Activated T-helper 2 cell treated with anti-CD3 and anti-CD28 coated beads, Interferon-gamma antibody, Interleukin-2, Interleukin-4, amounts not matched to agents 10 μg/mL and 5 μg/mL and 100 μg/mL, durations not matched to agents 14 hours and 24 hours and 36 hours (primary cell): ENCODE data around the gene SSMEM1. TPM values are rescaled to one million over a fixed set of nuclear protein-coding genes. Genes with fewer than 3 reads are reported as not detected.

Experiments
- DNase-seq: peaks from one replicate; pipeline ENCODE4 v3.0.0; 2021; ENCODE audit warnings: low spot score
- H3K27ac Mint-ChIP-seq: one replicate; pipeline ENCODE4 v1.8.0; 2021; ENCODE audit warnings: mixed read lengths
- H3K27me3 Mint-ChIP-seq: one replicate; pipeline ENCODE4 v1.8.0; 2021; ENCODE audit warnings: low read depth, mixed read lengths
- H3K36me3 Mint-ChIP-seq: one replicate; pipeline ENCODE4 v1.8.0; 2021; ENCODE audit warnings: low read depth, mixed read lengths
- H3K4me1 Mint-ChIP-seq: one replicate; pipeline ENCODE4 v1.8.0; 2021; ENCODE audit warnings: low read depth, mixed read lengths
- H3K4me3 Mint-ChIP-seq: one replicate; pipeline ENCODE4 v1.8.0; 2021; ENCODE audit warnings: low read depth, mild to moderate bottlenecking, moderate library complexity, mixed read lengths
- H3K9me3 Mint-ChIP-seq: one replicate; pipeline ENCODE4 v1.8.0; 2021; ENCODE audit warnings: mixed read lengths
- intact Hi-C: fragments of 100-400 bp; cut with micrococcal nuclease; formaldehyde crosslinking; loops from one replicate; pipeline ENCODE4 v1.15.1; 2023
- total RNA-seq: library from RNA; stranded (reverse); gene quantifications from 2 replicates; pipeline ENCODE4 v1.2.3, GENCODE V29; 2022

The SSMEM1 gene
- total RNA-seq, 1 donor from 2014 or later: not detected

- Mint-ChIP-seq H3K27ac (no peak overlapping the region), H3K36me3 (peaks cover 64% of the 10 kb centered on the region), H3K27me3 (no peaks in the 10 kb centered on the region), H3K4me1 (peaks cover 2% of the 10 kb centered on the region), H3K9me3 (no peaks in the 10 kb centered on the region), H3K4me3 (no peak overlapping the region)
- no peak for DNase-seq
- intact Hi-C loops: no loop called here
These were observed 15.9 kb upstream of the SSMEM1 start for GRCh38 chr7:130191791-130192190.

GRCh38 chr7:130195396-130195795 is 12.3 kb upstream of the SSMEM1 start:
- intact Hi-C loops: no loop called here
- peaks cover 65% of the 10 kb centered on the region for H3K36me3 Mint-ChIP-seq
- H3K27ac Mint-ChIP-seq: no peak overlapping the region
- no peaks in the 10 kb centered on the region for H3K9me3 Mint-ChIP-seq
- no peak overlapping the region for H3K4me3 Mint-ChIP-seq
- no peaks in the 10 kb centered on the region for H3K27me3 Mint-ChIP-seq
- no peak for DNase-seq
- peaks cover 4% of the 10 kb centered on the region for H3K4me1 Mint-ChIP-seq

- Mint-ChIP-seq H3K36me3 (peaks cover 65% of the 10 kb centered on the region), H3K27me3 (no peaks in the 10 kb centered on the region), H3K4me1 (peaks cover 5% of the 10 kb centered on the region), H3K9me3 (no peaks in the 10 kb centered on the region), H3K4me3 (no peak overlapping the region), H3K27ac (no peak overlapping the region)
- intact Hi-C loops: no loop called here
- no peak for DNase-seq
These were observed 11.2 kb upstream of the SSMEM1 start for GRCh38 chr7:130196476-130196875.

DNA sequence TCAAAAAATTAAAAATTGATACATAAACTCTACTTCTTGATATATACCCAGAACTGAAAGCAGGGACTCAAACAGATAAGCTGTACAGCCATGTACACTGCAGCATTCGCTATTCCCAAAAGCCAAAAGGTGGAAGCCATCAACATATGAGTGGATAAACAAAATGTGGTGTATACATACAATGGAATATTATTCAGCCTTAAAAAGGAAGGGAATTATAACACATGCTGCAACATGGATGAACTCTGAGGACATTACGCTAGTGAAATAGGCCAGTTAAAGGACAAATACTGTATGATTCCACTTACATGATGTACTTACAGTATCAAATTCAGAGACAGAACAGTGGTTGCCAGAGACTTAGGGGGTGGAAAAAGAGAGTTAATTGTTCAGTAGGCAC is 10.6 kb upstream of the SSMEM1 start:
- H3K4me1 Mint-ChIP-seq: peaks cover 8% of the 10 kb centered on the region
- H3K27me3 Mint-ChIP-seq: no peaks in the 10 kb centered on the region
- no peak for DNase-seq
- H3K36me3 Mint-ChIP-seq: peaks cover 63% of the 10 kb centered on the region
- intact Hi-C loops: no loop called here
- no peak overlapping the region for H3K27ac Mint-ChIP-seq
- H3K4me3 Mint-ChIP-seq: no peak overlapping the region
- H3K9me3 Mint-ChIP-seq: no peaks in the 10 kb centered on the region

- H3K27me3 Mint-ChIP-seq: no peaks in the 10 kb centered on the region
- no peak overlapping the region for H3K27ac Mint-ChIP-seq
These were observed 5.9 kb upstream of the SSMEM1 start for GRCh38 chr7:130201796-130202195.

DNA sequence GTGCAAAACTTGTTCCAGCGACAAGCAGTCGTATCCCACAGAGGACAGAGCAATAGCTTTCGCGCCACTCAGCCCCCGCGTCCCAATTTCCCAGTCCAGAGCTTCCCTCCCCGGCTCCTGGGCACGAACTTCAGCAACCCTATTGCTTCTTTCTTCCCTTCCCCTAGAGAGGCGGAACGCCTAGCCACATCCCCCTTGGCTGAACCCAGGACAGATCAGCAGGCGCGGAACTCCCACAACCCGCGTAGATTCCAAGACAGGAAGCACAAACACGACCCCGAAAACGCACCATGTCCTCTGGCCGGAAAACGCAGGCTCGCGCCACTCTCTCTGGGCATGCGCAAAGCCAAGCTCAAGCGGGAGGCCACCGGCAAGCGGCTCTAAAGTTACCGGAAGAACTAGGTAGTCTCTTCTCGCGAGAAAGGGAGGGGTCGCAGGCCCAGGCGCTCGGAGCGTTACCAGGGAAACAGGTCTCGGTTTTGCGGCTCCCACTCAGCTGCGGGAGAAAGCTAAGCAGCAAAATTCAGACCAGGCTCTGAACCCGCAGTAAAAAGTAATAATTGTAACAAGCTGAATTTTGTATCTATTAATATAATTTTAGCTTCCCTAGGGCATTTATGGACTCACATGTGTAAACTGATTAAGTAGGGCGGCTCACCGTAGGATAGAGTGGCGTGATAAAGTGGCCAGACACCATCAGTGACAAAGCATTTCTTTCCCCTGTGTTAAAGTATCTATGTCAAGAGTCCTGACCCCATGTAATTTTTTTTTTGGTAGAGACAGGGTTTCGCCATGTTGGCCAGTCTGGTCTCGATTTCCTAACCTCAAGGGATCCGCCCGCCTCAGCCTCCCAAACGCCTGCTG is 2.3 kb upstream of the SSMEM1 start, which contains the start of gene TMEM209:
TSS of gene TMEM209 (minus strand) at position 323 of the 864 bp plus-strand sequence. CDS start at position 292, 31 bp downstream.
- intact Hi-C loops: loop anchor here (1.0 to 2.0 kb wide), 3 partner anchors 25 to 154 kb away; partner anchors contain the start of genes KLHDC10 and ZC3HC1
- Mint-ChIP-seq H3K27ac (peak within 1 kb of the TSS; percentile 99), H3K4me1 (peaks cover 18% of the 10 kb centered on the region), H3K9me3 (no peaks in the 10 kb centered on the region), H3K36me3 (peaks cover 34% of the 10 kb centered on the region), H3K27me3 (no peaks in the 10 kb centered on the region), H3K4me3 (peak within 1 kb of the TSS; percentile 99)
- DNase-seq: peak; percentile 95

More at GRCh38 chr7:130201796-130202195, 5.9 kb upstream of the SSMEM1 start:
- Mint-ChIP-seq H3K36me3 (peaks cover 60% of the 10 kb centered on the region), H3K4me3 (no peak overlapping the region), H3K9me3 (no peaks in the 10 kb centered on the region), H3K4me1 (peaks cover 21% of the 10 kb centered on the region)
- intact Hi-C loops: no loop called here
- no peak for DNase-seq

DNA sequence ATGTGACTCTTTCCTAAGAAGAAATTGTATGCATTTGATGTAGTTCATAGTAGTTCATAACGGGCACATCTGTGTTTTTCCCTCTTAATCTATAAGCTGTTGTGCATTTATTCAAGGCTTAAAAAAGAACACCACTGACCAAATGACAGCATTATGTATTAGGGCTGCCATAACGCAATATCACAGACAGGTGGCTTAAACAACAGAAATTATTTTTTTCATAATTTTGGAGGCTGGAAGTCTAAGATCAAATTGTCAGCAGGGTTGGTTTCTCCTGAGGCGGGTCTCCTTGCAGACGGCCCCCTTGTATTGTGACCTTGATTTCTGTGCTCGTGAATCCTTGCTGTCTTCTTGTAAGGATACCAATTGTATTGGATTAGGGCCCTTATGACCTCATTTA is 627 bp upstream of the SSMEM1 start:
- no peak overlapping the region for H3K4me3 Mint-ChIP-seq
- DNase-seq: no peak
- intact Hi-C loops: no loop called here
- no peak overlapping the region for H3K27ac Mint-ChIP-seq
- no peaks in the 10 kb centered on the region for H3K9me3 Mint-ChIP-seq
- peaks cover 2% of the 10 kb centered on the region for H3K27me3 Mint-ChIP-seq
- H3K36me3 Mint-ChIP-seq: peaks cover 24% of the 10 kb centered on the region
- H3K4me1 Mint-ChIP-seq: peaks cover 14% of the 10 kb centered on the region

DNA sequence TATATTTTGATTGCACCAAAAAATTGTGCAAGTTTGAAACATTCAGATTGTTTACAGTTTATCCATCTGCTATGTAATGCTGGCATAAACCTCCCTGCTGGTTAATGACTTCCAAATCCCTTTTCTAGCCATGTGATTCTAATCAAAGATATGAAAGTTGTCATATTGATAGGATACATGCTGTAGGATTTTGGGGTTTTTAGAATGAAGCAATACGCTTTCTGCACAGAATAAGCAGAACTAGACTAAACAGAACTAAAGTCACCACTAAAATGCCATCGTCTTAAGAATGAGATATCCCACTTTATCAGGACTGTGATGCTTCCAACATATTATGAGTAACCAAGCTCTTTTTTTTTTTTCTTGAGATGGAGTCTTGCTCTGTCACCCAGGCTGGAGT is 856 bp downstream of the SSMEM1 start:
- H3K9me3 Mint-ChIP-seq: no peaks in the 10 kb centered on the region
- peaks cover 4% of the 10 kb centered on the region for H3K27me3 Mint-ChIP-seq
- no peak overlapping the region for H3K27ac Mint-ChIP-seq
- intact Hi-C loops: no loop called here
- peaks cover 12% of the 10 kb centered on the region for H3K36me3 Mint-ChIP-seq
- no peak for DNase-seq
- peaks cover 5% of the 10 kb centered on the region for H3K4me1 Mint-ChIP-seq
- no peak overlapping the region for H3K4me3 Mint-ChIP-seq

- intact Hi-C loops: no loop called here
- Mint-ChIP-seq H3K4me3 (no peak overlapping the region), H3K27ac (no peak overlapping the region), H3K9me3 (no peaks in the 10 kb centered on the region), H3K36me3 (no peaks in the 10 kb centered on the region), H3K4me1 (peaks cover 3% of the 10 kb centered on the region), H3K27me3 (peaks cover 9% of the 10 kb centered on the region)
- no peak for DNase-seq
These were observed 2.7 kb downstream of the SSMEM1 start for GRCh38 chr7:130210181-130210935.

GRCh38 chr7:130213828-130214227 is 6.2 kb downstream of the SSMEM1 start:
- H3K4me1 Mint-ChIP-seq: no peaks in the 10 kb centered on the region
- no peak overlapping the region for H3K27ac Mint-ChIP-seq
- intact Hi-C loops: no loop called here
- H3K27me3 Mint-ChIP-seq: peaks cover 17% of the 10 kb centered on the region
- H3K36me3 Mint-ChIP-seq: no peaks in the 10 kb centered on the region
- no peaks in the 10 kb centered on the region for H3K9me3 Mint-ChIP-seq
- H3K4me3 Mint-ChIP-seq: no peak overlapping the region
- DNase-seq: no peak

DNA sequence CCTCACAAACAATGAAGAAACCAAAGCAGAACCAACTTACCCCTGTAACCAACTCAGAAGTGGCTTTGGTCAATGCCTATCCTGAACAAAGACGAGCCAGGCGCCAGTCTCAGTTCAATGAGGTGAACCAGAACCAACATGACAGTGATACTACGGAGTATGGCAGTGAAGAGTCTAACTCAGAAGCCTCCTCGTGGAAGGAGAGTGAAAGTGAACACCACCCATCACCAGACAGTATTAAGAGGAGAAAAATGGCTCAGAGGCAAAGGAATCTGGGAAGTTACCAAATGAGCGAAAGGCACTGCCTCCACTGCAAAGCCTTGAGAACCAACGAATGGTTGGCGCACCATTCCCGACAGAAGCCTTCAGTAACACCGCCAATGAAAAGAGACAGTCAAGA is 8.4 kb downstream of the SSMEM1 start:
- no peak for DNase-seq
- H3K4me3 Mint-ChIP-seq: no peak overlapping the region
- no peaks in the 10 kb centered on the region for H3K4me1 Mint-ChIP-seq
- H3K27me3 Mint-ChIP-seq: peaks cover 17% of the 10 kb centered on the region
- no peaks in the 10 kb centered on the region for H3K36me3 Mint-ChIP-seq
- intact Hi-C loops: no loop called here
- no peaks in the 10 kb centered on the region for H3K9me3 Mint-ChIP-seq
- no peak overlapping the region for H3K27ac Mint-ChIP-seq

DNA sequence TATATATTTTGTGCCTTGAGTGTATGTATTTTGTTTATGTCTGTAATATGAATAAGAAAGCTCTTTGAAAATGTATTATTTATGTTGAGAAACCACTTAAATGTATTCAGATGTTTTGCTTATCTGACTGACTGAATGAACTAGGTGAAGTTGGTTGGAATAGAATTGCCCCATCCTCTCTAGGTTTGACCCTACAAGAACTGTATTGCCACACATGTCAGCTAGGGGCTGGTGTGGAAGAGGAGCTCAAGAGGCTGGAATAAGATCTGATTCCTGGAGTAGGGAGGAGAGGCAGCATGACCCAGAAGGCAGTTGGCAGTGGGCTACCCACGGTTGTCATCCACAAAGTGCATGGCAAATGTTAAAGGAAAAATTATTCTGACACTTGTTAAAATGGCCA is 9.1 kb downstream of the SSMEM1 start:
- Mint-ChIP-seq H3K9me3 (no peaks in the 10 kb centered on the region), H3K36me3 (no peaks in the 10 kb centered on the region), H3K27ac (no peak overlapping the region), H3K4me3 (no peak overlapping the region), H3K27me3 (peaks cover 17% of the 10 kb centered on the region), H3K4me1 (no peaks in the 10 kb centered on the region)
- intact Hi-C loops: no loop called here
- no peak for DNase-seq
